GM12878 (cell line): ENCODE measurements around the gene ABCG4.

Experiments
- BHLHE40 ChIP-seq, 2 experiments: fragments of 450-650 bp in 1 of 2; IDR thresholded peaks; 2 replicates each; pipeline ENCODE4 v1.6.1; 2011 to 2017; ENCODE audit warnings: low read depth in 2 of 2, borderline replicate concordance in 1 of 2, improper control_type of control experiment in 1 of 2, low read length in 1 of 2, mild to moderate bottlenecking in 1 of 2
- CREM ChIP-seq: IDR thresholded peaks from 2 replicates; pipeline ENCODE4 v1.6.1; 2014; ENCODE audit warnings: antibody characterized with exemption, low read depth

DNA sequence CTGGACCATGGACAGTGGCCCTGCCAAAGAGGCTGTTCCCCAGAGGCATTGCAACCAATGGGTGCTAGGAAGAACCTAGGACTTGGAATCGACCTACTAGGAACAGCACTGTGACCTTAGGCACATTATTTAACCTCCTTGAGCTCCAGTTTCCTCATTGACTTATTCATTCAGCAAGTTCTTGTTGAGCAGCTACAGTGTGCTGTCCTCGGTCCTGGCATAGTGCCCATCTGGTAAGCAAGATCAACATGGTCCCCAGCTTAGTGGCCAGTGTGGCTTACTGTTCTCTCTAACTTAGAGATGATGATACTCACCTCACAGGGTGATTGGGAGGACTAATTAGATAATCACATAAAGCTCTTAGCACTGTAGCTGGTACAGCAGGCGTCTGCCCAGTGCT is 8.2 kb downstream of the ABCG4 start:
- no peak for TF ChIP-seq CREM
- no peak for TF ChIP-seq BHLHE40 (IDR thresholded peaks at IDR 0.05; ENCODE audit: borderline replicate concordance in 1 of 2, low read depth in 2 of 2, low read length in 1 of 2)
